ENCODE measurements around the gene NBEAL2. TPM values are rescaled to one million over a fixed set of nuclear protein-coding genes. Genes with fewer than 3 reads are reported as not detected.

Gene NBEAL2
- polyA plus RNA-seq, 3 donors, result 10.4 to 622 (median 17.3) TPM

- H3K27me3 ChIP-seq (ENCODE audit: control insufficient read depth in 2 of 2, insufficient read depth in 2 of 2, low read length in 2 of 2), result no peaks in the 10 kb centered on the region
- H2AFZ ChIP-seq (ENCODE audit: insufficient read depth, low read depth, low read length, poor library complexity, severe bottlenecking), result no peak overlapping the region
- H3K9me3 Mint-ChIP-seq, result no peaks in the 10 kb centered on the region
- H3K9ac ChIP-seq (ENCODE audit: insufficient read depth, low read length, poor library complexity, severe bottlenecking), result no peak overlapping the region
- no peak overlapping the region for H3K4me2 ChIP-seq (replicated peaks; ENCODE audit: extremely low read depth, low read length, poor library complexity, severe bottlenecking)
- peaks cover 6% of the 10 kb centered on the region for H3K79me2 ChIP-seq (ENCODE audit: insufficient read depth, low read length)
- H4K20me1 ChIP-seq (ENCODE audit: insufficient read depth, low read length), result peaks cover 100% of the 10 kb centered on the region
- DNase-seq, result no peak
- no peak overlapping the region for H3K4me3 ChIP-seq (replicated peaks in 1 of 3; ENCODE audit: low read depth in 2 of 3, low read length in 3 of 3)
- H3K4me3 Mint-ChIP-seq, result no peak overlapping the region
- H3K4me1 ChIP-seq (ENCODE audit: control insufficient read depth in 1 of 2, insufficient read depth in 2 of 2, low read length in 2 of 2), result peaks cover 16 to 32% of the 10 kb centered on the region in 2 donors
- H3K36me3 ChIP-seq (replicated peaks in 1 of 2; ENCODE audit: control insufficient read depth in 1 of 2, insufficient read depth in 2 of 2, low read length in 2 of 2), result peaks cover 83 to 90% of the 10 kb centered on the region in 2 donors
- peaks cover 23% of the 10 kb centered on the region for H3K4me1 Mint-ChIP-seq
- 92% methylated on average over 5 of the region's 9 CpGs for WGBS (ENCODE audit: insufficient coverage)
- intact Hi-C loops (cut with micrococcal nuclease), result no loop called here
- H3K9me3 ChIP-seq (replicated peaks in 1 of 2; ENCODE audit: control insufficient read depth in 1 of 2, insufficient read depth in 1 of 2, low read length in 2 of 2), result no peaks in the 10 kb centered on the region
- peaks cover 78 to 85% of the 10 kb centered on the region in 2 donors for H3K36me3 Mint-ChIP-seq
- no peak overlapping the region for H3K27ac ChIP-seq (ENCODE audit: low read depth in 1 of 2, low read length in 2 of 2)
- H3K27ac Mint-ChIP-seq, result peak overlapping the region in 3 of 7 donors; percentile 3 to 77 (median 77)
- peaks cover 0 to 1% (median 0%) of the 10 kb centered on the region in 3 donors for H3K27me3 Mint-ChIP-seq (ENCODE audit: low read depth in 3 of 3)
- TF ChIP-seq, protein P1, sequence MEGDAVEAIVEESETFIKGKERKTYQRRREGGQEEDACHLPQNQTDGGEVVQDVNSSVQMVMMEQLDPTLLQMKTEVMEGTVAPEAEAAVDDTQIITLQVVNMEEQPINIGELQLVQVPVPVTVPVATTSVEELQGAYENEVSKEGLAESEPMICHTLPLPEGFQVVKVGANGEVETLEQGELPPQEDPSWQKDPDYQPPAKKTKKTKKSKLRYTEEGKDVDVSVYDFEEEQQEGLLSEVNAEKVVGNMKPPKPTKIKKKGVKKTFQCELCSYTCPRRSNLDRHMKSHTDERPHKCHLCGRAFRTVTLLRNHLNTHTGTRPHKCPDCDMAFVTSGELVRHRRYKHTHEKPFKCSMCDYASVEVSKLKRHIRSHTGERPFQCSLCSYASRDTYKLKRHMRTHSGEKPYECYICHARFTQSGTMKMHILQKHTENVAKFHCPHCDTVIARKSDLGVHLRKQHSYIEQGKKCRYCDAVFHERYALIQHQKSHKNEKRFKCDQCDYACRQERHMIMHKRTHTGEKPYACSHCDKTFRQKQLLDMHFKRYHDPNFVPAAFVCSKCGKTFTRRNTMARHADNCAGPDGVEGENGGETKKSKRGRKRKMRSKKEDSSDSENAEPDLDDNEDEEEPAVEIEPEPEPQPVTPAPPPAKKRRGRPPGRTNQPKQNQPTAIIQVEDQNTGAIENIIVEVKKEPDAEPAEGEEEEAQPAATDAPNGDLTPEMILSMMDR (IDR thresholded peaks at IDR 0.05), result no peak
These were observed 26.7 kb downstream of the NBEAL2 start for GRCh38 chr3:47006145-47006651.

- WGBS (ENCODE audit: insufficient coverage), result 100% methylated on average over 1 of the region's 3 CpGs
- Mint-ChIP-seq H3K4me1 (peaks cover 23% of the 10 kb centered on the region), H3K9me3 (no peaks in the 10 kb centered on the region), H3K4me3 (no peak overlapping the region), H3K27me3 (ENCODE audit: low read depth in 3 of 3) (peaks cover 0 to 1% (median 0%) of the 10 kb centered on the region in 3 donors), H3K36me3 (peaks cover 75 to 77% of the 10 kb centered on the region in 2 donors), H3K27ac (peak overlapping the region in 2 of 7 donors; percentile 3 to 57)
- Histone ChIP-seq H3K4me3 (replicated peaks in 1 of 3; ENCODE audit: low read depth in 2 of 3, low read length in 3 of 3) (no peak overlapping the region), H3K79me2 (ENCODE audit: insufficient read depth, low read length) (peaks cover 6% of the 10 kb centered on the region), H3K4me2 (replicated peaks; ENCODE audit: extremely low read depth, low read length, poor library complexity, severe bottlenecking) (no peak overlapping the region), H3K27ac (ENCODE audit: low read depth in 1 of 2, low read length in 2 of 2) (no peak overlapping the region), H2AFZ (ENCODE audit: insufficient read depth, low read depth, low read length, poor library complexity, severe bottlenecking) (no peak overlapping the region), H3K4me1 (ENCODE audit: control insufficient read depth in 1 of 2, insufficient read depth in 2 of 2, low read length in 2 of 2) (peaks cover 16 to 32% of the 10 kb centered on the region in 2 donors), H3K9ac (ENCODE audit: insufficient read depth, low read length, poor library complexity, severe bottlenecking) (no peak overlapping the region), H3K36me3 (replicated peaks in 1 of 2; ENCODE audit: control insufficient read depth in 1 of 2, insufficient read depth in 2 of 2, low read length in 2 of 2) (peaks cover 75 to 90% of the 10 kb centered on the region in 2 donors), H4K20me1 (ENCODE audit: insufficient read depth, low read length) (peaks cover 96% of the 10 kb centered on the region), H3K27me3 (ENCODE audit: control insufficient read depth in 2 of 2, insufficient read depth in 2 of 2, low read length in 2 of 2) (no peaks in the 10 kb centered on the region), H3K9me3 (replicated peaks in 1 of 2; ENCODE audit: control insufficient read depth in 1 of 2, insufficient read depth in 1 of 2, low read length in 2 of 2) (no peaks in the 10 kb centered on the region)
- DNase-seq, result no peak
- TF ChIP-seq, protein P1 (IDR thresholded peaks at IDR 0.05), result no peak
- intact Hi-C loops (cut with micrococcal nuclease), result no loop called here
These were observed 27.5 kb downstream of the NBEAL2 start for GRCh38 chr3:47007001-47007400.

Measured in CD14-positive monocyte (primary cell).